AG04450 (cell line): ENCODE measurements around the gene RNF213. TPM values are rescaled to one million over a fixed set of nuclear protein-coding genes. Genes with fewer than 3 reads are reported as not detected.
A peak's percentile ranks its signal among the peaks of the same experiment; 100 is the strongest.

Experiments
- CTCF ChIA-PET: fragments of 300-600, 350-600 bp; formaldehyde crosslinking; extraction: SDS; loops from one replicate; lab custom pipeline; 2022; ENCODE audit warnings: antibody characterized with exemption, inconsistent platforms; lab: Charles Lee
- POLR2A ChIA-PET: fragments of 350-600 bp; formaldehyde crosslinking; extraction: SDS; loops from one replicate; lab custom pipeline; 2021; ENCODE audit warnings: antibody characterized with exemption, inconsistent platforms; lab: Yijun Ruan, JAX
- DNase-seq: peaks from one replicate; pipeline ENCODE4 v3.0.0-alpha.2; 2011; ENCODE audit warnings: low read depth, low spot score
- H3K27ac ChIP-seq: one replicate; pipeline ENCODE4 v1.5.1; 2012; ENCODE audit warnings: low read depth, low read length, control low read depth
- H3K27me3 ChIP-seq: one replicate; pipeline ENCODE4 v1.6.0; 2012; ENCODE audit warnings: low read length; ENCODE audit not compliant: control insufficient read depth, insufficient read depth
- H3K4me3 ChIP-seq: 2 replicates; pipeline ENCODE4 v1.5.1; 2011; ENCODE audit warnings: mild to moderate bottlenecking, low read depth, low read length, control low read depth
- H3K9me3 ChIP-seq: 2 replicates; pipeline ENCODE4 v1.5.1; 2012; ENCODE audit warnings: low read length; ENCODE audit not compliant: control insufficient read depth, insufficient read depth
- polyA plus RNA-seq: library from polyadenylated mRNA; depleted of rRNA; stranded (reverse); fragments of >200 nt; gene quantifications from 2 replicates; pipeline ENCODE4 v1.2.3, GENCODE V29; 2011
- TF ChIP-seq, protein P1 (sequence below): IDR thresholded peaks from 2 replicates; pipeline ENCODE4 v1.5.1; 2011; ENCODE audit warnings: low read depth, low read length, control low read depth, inconsistent platforms

Gene RNF213
- polyA plus RNA-seq, 1 experiment = 46.8 TPM

DNA sequence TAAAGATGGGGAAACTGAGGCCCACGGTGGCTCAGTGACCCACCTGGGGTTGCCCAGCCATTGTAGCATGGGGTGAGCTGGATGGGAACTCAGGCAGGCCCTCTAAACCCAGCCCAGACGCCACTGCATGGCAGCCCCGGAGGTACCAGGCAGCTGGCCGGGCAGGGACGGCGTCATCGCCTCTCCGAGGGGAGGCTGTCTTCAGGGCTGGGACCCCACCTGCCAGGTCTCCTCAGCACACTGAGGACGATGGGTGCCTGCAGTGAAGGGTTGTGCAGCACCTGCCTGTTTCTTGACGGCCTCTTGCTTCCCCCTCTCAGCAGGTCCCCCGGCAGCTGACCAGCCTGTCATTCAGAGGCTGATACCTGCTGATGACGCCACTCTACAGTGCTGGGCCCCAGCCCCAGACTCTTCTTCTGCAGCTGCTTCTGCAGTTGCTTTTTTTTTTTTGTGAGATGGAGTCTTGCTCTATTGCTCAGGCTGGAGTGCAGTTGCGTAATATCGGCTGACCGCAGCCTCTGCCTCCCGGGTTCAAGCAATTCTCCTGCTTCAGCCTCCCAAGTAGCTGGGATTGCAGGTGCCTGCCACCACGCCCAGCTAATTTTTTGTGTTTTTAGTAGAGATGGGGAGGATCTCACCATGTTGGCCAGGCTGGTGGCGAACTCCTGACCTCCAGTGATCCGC is 24.7 kb downstream of the RNF213 start:
- H3K27ac ChIP-seq = no peak overlapping the region
- ChIA-PET CTCF (no interaction called here), POLR2A (interaction anchor here (0.6 kb wide), 1 partner anchor 22 kb away, joined by 3 read pairs; no protein-coding TSS in a partner anchor)
- no peaks in the 10 kb centered on the region; the same call in 1 of the 2 replicates for H3K9me3 ChIP-seq
- TF ChIP-seq, protein P1, sequence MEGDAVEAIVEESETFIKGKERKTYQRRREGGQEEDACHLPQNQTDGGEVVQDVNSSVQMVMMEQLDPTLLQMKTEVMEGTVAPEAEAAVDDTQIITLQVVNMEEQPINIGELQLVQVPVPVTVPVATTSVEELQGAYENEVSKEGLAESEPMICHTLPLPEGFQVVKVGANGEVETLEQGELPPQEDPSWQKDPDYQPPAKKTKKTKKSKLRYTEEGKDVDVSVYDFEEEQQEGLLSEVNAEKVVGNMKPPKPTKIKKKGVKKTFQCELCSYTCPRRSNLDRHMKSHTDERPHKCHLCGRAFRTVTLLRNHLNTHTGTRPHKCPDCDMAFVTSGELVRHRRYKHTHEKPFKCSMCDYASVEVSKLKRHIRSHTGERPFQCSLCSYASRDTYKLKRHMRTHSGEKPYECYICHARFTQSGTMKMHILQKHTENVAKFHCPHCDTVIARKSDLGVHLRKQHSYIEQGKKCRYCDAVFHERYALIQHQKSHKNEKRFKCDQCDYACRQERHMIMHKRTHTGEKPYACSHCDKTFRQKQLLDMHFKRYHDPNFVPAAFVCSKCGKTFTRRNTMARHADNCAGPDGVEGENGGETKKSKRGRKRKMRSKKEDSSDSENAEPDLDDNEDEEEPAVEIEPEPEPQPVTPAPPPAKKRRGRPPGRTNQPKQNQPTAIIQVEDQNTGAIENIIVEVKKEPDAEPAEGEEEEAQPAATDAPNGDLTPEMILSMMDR = no peak
- DNase-seq = no peak
- no peaks in the 10 kb centered on the region for H3K27me3 ChIP-seq
- H3K4me3 ChIP-seq = no peak overlapping the region

DNA sequence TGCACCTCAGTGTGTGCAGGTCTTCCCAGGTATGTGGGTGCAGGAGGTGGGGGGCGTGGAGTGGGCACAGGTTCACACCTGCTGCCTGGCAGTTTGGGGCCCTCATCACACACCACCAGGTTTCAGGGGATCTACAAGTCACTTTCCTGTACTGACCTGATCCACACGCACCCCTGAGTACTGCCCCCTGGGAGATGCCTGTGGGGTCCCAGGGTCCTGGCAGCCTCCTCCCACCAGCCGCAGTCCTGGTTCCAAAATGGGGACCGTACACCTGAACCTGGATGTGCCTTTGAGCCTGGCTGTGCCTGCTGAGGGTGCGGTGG is 25.9 kb downstream of the RNF213 start:
- Histone ChIP-seq H3K27me3 (no peaks in the 10 kb centered on the region), H3K27ac (no peak overlapping the region), H3K9me3 (no peaks in the 10 kb centered on the region; the same call in 1 of the 2 replicates), H3K4me3 (no peak overlapping the region)
- TF ChIP-seq, protein P1 = no peak
- ChIA-PET CTCF (no interaction called here), POLR2A (no interaction called here)
- no peak for DNase-seq

DNA sequence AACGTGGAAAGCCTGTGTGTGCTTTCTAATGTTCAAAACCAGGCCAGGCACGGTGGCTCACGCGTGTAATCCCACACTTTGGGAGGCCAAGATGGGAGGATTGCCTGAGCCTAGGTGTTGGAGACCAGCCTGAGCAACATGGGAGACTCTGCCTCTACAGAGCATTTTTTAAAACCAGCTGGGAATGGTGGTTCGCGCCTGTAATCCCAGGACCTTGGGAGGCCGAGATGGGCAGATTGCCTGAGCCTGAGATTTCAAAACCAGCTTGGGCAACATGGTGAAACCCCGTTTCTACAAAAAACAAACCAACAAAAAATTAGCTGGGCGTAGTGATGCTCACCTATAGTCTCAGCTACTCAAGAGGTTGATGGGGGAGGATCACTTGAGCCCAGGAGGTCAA is 26.4 kb downstream of the RNF213 start:
- ChIA-PET POLR2A (no interaction called here), CTCF (no interaction called here)
- DNase-seq = no peak
- Histone ChIP-seq H3K9me3 (no peaks in the 10 kb centered on the region; the same call in 1 of the 2 replicates), H3K4me3 (no peak overlapping the region), H3K27me3 (no peaks in the 10 kb centered on the region), H3K27ac (no peak overlapping the region)
- TF ChIP-seq, protein P1 = no peak

DNA sequence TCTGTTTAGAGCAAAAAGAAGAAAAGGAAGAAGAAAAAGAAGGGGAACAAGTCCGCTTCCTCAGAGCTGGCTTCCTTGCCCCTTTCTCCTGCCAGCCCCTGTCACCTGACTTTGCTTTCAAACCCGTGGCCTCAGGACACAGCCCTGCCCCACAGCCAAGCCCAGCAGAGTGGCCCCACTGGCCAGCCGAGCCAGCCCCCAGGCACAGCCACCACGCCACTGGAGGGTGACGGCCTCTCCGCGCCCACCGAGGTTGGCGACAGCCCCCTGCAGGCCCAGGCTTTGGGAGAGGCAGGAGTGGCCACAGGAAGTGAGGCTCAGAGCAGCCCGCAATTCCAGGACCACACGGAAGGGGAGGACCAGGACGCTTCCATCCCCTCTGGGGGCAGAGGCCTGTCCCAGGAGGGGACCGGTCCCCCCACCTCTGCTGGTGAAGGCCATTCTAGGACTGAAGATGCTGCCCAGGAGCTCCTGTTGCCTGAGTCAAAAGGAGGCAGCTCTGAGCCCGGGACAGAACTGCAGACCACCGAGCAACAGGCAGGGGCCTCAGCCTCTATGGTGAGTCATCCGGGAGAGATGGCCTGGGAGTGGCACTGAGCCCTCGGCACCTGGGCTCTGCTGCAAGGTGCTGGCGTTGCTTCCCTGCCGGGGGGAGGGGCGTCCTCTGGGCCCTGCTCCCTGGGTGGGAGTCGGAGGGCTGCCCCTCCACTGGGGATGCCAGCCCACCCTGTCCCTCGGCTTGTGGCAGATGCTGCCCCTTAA is 27.3 kb downstream of the RNF213 start:
- Histone ChIP-seq H3K27ac (no peak overlapping the region), H3K27me3 (no peaks in the 10 kb centered on the region), H3K9me3 (no peaks in the 10 kb centered on the region; the same call in 1 of the 2 replicates), H3K4me3 (no peak overlapping the region)
- CTCF ChIA-PET = no interaction called here
- no peak for DNase-seq
- TF ChIP-seq, protein P1 = no peak
- POLR2A ChIA-PET = no interaction called here

DNA sequence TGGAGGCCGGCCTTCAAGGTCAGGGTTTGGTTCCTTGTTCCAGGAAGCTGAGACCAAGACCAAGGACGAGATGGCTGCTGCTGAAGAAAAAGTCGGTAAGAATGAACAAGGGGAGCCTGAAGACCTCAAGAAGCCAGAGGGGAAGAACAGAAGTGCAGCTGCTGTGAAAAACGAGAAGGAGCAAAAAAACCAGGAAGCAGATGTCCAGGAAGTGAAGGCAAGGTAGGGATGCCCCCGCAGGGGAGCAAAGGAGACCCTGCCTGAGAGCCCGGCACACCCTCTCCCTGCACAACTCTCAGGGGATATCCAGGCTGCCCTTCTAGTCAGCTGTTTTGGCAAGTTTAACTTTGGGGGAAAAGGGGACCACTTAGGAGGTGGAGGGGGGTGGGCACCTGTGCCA is 29.0 kb downstream of the RNF213 start:
- POLR2A ChIA-PET = no interaction called here
- TF ChIP-seq, protein P1 = no peak
- Histone ChIP-seq H3K9me3 (no peaks in the 10 kb centered on the region; the same call in 1 of the 2 replicates), H3K27ac (peak overlapping the region; percentile 2), H3K27me3 (no peaks in the 10 kb centered on the region), H3K4me3 (no peak overlapping the region)
- CTCF ChIA-PET = no interaction called here
- no peak for DNase-seq
